Type B pancreatic cell (in vitro differentiated cells): ENCODE results near the gene THSD4. TPM values are rescaled to one million over a fixed set of nuclear protein-coding genes. Genes with fewer than 3 reads are reported as not detected.
A peak's percentile ranks its signal among the peaks of the same experiment; 100 is the strongest.

Experiments used
- DNase-seq: peaks from one replicate; pipeline ENCODE4 v3.0.0; 2021; ENCODE audit warnings: mixed read lengths; ENCODE audit not compliant: unreplicated experiment; ENCODE audit errors: extremely low spot score
- H3K27ac Mint-ChIP-seq: 2 replicates; pipeline ENCODE4 v1.8.0; 2021; ENCODE audit warnings: mild to moderate bottlenecking, mixed read lengths
- H3K27me3 Mint-ChIP-seq: 2 replicates; pipeline ENCODE4 v1.8.0; 2021; ENCODE audit warnings: mixed read lengths
- H3K36me3 Mint-ChIP-seq: 2 replicates; pipeline ENCODE4 v1.8.0; 2021; ENCODE audit warnings: mixed read lengths
- H3K4me1 Mint-ChIP-seq: one replicate; pipeline ENCODE4 v1.8.0; 2021; ENCODE audit warnings: mixed read lengths; ENCODE audit not compliant: unreplicated experiment
- H3K4me3 Mint-ChIP-seq: 2 replicates; pipeline ENCODE4 v1.8.0; 2021; ENCODE audit warnings: mild to moderate bottlenecking, mixed read lengths
- H3K9me3 Mint-ChIP-seq: 2 replicates; pipeline ENCODE4 v1.8.0; 2021; ENCODE audit warnings: mixed read lengths
- total RNA-seq: library from RNA; stranded (reverse); gene quantifications from 2 replicates; pipeline ENCODE4 v1.2.1, GENCODE V29; 2021; ENCODE audit warnings: low replicate concordance
- TF ChIP-seq, protein P1 (sequence below): fragments of 200-600 bp; sonication (generic); conservative IDR thresholded peaks from 2 replicates; pipeline ENCODE4 v1.5.0; 2021; ENCODE audit warnings: antibody characterized with exemption, mild to moderate bottlenecking

The THSD4 gene
- total RNA-seq, 1 donor from 2014 or later = 43.3 TPM

DNA sequence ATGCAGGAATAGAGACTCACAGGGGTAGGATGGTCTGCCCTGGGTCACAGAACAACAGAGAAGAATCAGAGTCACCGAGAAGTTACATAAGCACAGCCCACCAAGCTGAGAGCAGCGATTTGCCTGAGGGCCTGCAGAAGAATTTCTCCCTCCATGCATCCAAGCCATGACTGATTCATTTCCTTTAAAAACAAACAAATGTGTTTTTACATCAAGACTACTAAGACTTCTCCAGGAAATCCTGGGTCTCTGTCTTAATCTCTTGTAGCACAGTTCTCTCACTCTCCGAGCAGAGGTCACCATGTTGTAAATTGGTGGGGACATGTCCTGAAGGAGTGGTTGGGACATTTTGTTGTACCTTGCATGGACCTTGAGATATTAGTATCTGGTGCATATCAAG lies 159.8 kb downstream of the THSD4 start:
- Mint-ChIP-seq H3K9me3 (no peaks in the 10 kb centered on the region), H3K4me1 (peaks cover 52% of the 10 kb centered on the region), H3K27ac (peak overlapping the region; percentile 88), H3K27me3 (no peaks in the 10 kb centered on the region), H3K36me3 (no peaks in the 10 kb centered on the region), H3K4me3 (peak overlapping the region; percentile 39)
- TF ChIP-seq, protein P1, sequence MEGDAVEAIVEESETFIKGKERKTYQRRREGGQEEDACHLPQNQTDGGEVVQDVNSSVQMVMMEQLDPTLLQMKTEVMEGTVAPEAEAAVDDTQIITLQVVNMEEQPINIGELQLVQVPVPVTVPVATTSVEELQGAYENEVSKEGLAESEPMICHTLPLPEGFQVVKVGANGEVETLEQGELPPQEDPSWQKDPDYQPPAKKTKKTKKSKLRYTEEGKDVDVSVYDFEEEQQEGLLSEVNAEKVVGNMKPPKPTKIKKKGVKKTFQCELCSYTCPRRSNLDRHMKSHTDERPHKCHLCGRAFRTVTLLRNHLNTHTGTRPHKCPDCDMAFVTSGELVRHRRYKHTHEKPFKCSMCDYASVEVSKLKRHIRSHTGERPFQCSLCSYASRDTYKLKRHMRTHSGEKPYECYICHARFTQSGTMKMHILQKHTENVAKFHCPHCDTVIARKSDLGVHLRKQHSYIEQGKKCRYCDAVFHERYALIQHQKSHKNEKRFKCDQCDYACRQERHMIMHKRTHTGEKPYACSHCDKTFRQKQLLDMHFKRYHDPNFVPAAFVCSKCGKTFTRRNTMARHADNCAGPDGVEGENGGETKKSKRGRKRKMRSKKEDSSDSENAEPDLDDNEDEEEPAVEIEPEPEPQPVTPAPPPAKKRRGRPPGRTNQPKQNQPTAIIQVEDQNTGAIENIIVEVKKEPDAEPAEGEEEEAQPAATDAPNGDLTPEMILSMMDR = no peak
- DNase-seq = no peak

DNA sequence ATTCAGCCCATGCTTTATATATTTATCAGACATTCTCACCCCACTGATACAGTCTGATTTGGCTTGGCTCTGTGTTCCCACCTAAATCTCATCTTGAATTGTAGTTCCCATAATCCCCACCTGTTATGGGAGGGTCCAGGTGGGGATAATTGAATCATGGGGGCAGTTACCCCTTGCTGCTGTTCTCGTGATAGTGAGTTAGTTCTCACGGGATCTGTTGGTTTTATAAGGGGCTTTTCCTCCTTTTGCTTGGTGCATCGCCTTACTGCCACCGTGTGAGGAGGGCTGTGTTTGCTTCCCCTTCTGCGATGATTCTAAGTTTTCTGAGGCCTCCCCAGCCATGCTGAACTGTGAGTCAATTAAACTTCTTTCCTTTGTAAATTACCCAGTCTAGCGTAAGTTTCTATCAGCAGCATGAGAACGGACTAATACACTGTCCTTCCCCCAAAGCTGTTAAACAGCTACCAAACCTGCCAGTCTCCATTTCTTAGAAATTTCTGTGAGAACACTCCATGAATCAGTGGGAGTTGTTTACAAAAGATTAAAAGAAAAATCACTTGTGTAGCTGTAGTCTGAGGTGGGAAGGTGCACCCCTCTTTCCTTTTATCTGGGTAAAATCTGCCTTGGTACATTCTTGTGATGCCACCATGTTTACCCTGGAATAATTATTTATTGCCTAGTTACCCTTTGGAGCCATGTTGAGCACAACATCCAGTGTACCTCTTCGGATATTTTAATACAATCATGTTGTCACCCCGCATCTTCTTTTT lies 160.5 kb downstream of the THSD4 start:
- no peaks in the 10 kb centered on the region for H3K9me3 Mint-ChIP-seq
- H3K4me3 Mint-ChIP-seq = peak overlapping the region; percentile 29
- H3K36me3 Mint-ChIP-seq = no peaks in the 10 kb centered on the region
- H3K27ac Mint-ChIP-seq = peak overlapping the region; percentile 88
- TF ChIP-seq, protein P1 = no peak
- no peaks in the 10 kb centered on the region for H3K27me3 Mint-ChIP-seq
- no peak for DNase-seq
- peaks cover 53% of the 10 kb centered on the region for H3K4me1 Mint-ChIP-seq

DNA sequence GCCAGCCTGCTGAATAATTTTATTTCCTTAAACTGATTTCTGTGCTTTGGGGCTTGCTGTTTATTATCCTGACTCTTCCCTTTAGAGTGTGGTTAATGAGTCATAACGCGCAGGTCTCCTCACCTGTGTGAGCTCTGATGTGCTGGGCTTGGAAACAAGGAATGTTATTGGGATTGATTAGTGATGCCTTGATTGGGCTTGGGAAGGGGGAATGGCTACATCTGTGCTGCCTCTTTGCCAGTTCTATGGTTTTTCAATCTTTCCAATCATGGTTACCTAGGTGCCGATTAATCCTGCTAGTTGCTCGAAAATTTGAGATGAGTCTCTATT lies 161.0 kb downstream of the THSD4 start:
- H3K4me1 Mint-ChIP-seq = peaks cover 57% of the 10 kb centered on the region
- TF ChIP-seq, protein P1 = no peak
- H3K4me3 Mint-ChIP-seq = no peak overlapping the region
- no peaks in the 10 kb centered on the region for H3K36me3 Mint-ChIP-seq
- H3K27me3 Mint-ChIP-seq = no peaks in the 10 kb centered on the region
- no peak for DNase-seq
- no peaks in the 10 kb centered on the region for H3K9me3 Mint-ChIP-seq
- peak overlapping the region; percentile 88 for H3K27ac Mint-ChIP-seq

DNA sequence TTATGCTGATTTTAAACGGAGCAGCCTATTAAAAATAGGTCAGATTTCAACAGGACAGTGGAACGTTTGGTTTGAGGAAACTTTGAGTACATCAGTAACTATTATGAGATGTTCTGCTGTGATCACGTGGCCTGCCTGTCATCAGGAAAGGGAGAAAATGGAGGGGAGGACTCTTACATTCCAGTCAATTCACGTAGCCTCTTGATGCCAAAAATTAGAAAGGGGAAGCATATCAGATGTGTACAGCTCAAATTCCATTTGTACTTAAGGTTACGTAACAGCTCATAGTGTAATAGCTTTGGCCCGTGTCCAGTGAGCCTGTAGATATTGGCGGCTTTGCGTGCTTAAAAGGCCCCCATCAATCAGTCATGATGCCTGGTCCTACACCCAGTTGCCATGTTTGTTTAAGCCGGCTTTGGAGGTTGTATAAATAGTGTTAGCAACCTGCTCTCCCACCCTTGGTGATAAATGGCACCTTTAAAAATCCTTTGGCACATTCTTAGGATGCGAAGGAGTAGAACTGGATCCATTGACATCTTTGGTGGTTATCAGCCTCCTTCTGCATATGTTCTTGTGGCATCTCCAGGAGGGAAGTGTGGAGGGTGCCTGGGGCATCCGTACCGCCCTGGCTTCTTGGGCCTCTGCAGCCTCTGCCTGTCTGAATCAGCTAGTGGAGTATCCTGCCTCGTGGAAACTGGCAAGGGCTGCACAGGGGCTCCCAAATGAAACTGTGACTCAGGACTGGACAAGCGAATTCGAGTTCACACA lies 163.9 kb downstream of the THSD4 start:
- no peaks in the 10 kb centered on the region for H3K27me3 Mint-ChIP-seq
- H3K4me3 Mint-ChIP-seq = peak overlapping the region; percentile 14
- peak overlapping the region; percentile 64 for H3K27ac Mint-ChIP-seq
- DNase-seq = no peak
- H3K4me1 Mint-ChIP-seq = peaks cover 48% of the 10 kb centered on the region
- H3K36me3 Mint-ChIP-seq = peaks cover 3% of the 10 kb centered on the region
- no peaks in the 10 kb centered on the region for H3K9me3 Mint-ChIP-seq
- TF ChIP-seq, protein P1 = no peak

DNA sequence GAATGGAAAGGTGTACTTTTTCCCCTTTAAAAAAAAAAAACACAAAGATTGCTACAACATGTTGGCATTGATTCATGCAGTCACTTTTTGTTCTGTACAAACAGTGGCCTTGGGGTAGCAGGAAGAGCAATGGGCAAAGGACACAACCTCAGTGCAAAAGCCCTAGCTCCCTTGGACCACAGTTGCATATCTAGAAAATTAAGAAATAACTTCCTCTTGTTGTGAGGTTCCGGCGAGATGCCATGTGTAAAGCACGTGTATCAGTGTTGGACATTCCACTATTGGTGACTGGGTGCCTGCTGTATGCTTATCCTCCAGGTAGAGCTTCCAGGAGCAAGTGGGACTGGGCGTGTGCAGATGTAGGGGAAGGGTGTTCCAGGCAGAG lies 164.5 kb downstream of the THSD4 start:
- H3K4me1 Mint-ChIP-seq = peaks cover 43% of the 10 kb centered on the region
- peak overlapping the region; percentile 64 for H3K27ac Mint-ChIP-seq
- no peaks in the 10 kb centered on the region for H3K9me3 Mint-ChIP-seq
- H3K4me3 Mint-ChIP-seq = peak overlapping the region; percentile 14
- peaks cover 3% of the 10 kb centered on the region for H3K36me3 Mint-ChIP-seq
- no peak for DNase-seq
- H3K27me3 Mint-ChIP-seq = no peaks in the 10 kb centered on the region
- TF ChIP-seq, protein P1 = no peak
